CD14-positive monocyte (primary cell): Measurements from ENCODE around the gene ASMTL. TPM values are rescaled to one million over a fixed set of nuclear protein-coding genes. Genes with fewer than 3 reads are reported as not detected.

Experiments
- polyA plus RNA-seq, 3 donors: library from polyadenylated mRNA; depleted of rRNA in 1 of 3; unstranded in 2 of 3; stranded (reverse) in 1 of 3; fragments of 300-500 nt in 2 of 3; fragments of >200 nt in 1 of 3; fragmentation: Illumina TruSeq in 2 of 3; gene quantifications; 1 replicate in 2 of 3; 2 replicates in 1 of 3; pipeline ENCODE4 v1.2.3, GENCODE V29; 2012 to 2021

The ASMTL gene
- polyA plus RNA-seq, 3 donors: 19.0 to 31.5 (median 31.0) TPM

Other genes with a start within 250 kb of the ASMTL start
- gene CRLF2, start 240.3 kb downstream of the ASMTL start, polyA plus RNA-seq: under 1 TPM in 2 of 3 donors, not detected in 1; 0.11 to 0.17 TPM
- 100 to 1,000 TPM in 1 of 3 donors, 10 to 100 TPM in 2; 73.8 to 125 (median 77.4) TPM for gene CSF2RA, start 184.1 kb downstream of the ASMTL start, polyA plus RNA-seq
- gene IL3RA, start 116.1 kb downstream of the ASMTL start, polyA plus RNA-seq: 10 to 100 TPM in 1 of 3 donors, 1 to 10 TPM in 2; 2.9 to 12.0 (median 4.4) TPM
- gene SLC25A6, start 60.8 kb downstream of the ASMTL start, polyA plus RNA-seq: 100 to 1,000 TPM; 442 to 769 (median 449) TPM
- 10 to 100 TPM; 18.9 to 40.0 (median 33.3) TPM for gene P2RY8, start 84.3 kb upstream of the ASMTL start, polyA plus RNA-seq
- 100 to 1,000 TPM in 1 of 3 donors, 10 to 100 TPM in 1, 1 to 10 TPM in 1; 8.9 to 118 (median 13.6) TPM for gene AKAP17A, start 138.7 kb upstream of the ASMTL start, polyA plus RNA-seq
- under 1 TPM in 1 of 3 donors, not detected in 2; 0.69 TPM for gene ASMT, start 162.2 kb upstream of the ASMTL start, polyA plus RNA-seq